ENCODE data around the gene CAPG.

- no peak for TF ChIP-seq EZH2phosphoT487 (IDR thresholded peaks at IDR 0.05; ENCODE audit: borderline replicate concordance, low read depth, low read length)
- TF ChIP-seq CTCF (conservative IDR thresholded peaks at IDR 0.05; ENCODE audit: low read length) = no peak
These were observed 11.9 kb upstream of the CAPG start for GRCh38 chr2:85422072-85422457.
